Parathyroid adenoma (tissue), 2 donors: Measurements from ENCODE around the gene ASTN2.

Source experiments
- H2AFZ ChIP-seq: fragments of 300-600 bp; sonication (generic); one replicate; pipeline ENCODE4 v1.7.0; 2017; ENCODE audit warnings: antibody characterized with exemption, mild to moderate bottlenecking
- H3K27ac ChIP-seq: fragments of 300-600 bp; sonication (generic); one replicate; pipeline ENCODE4 v1.7.0; 2017
- H3K27me3 ChIP-seq: fragments of 300-600 bp; sonication (generic); one replicate; pipeline ENCODE4 v1.7.0; 2017; ENCODE audit warnings: low read length; ENCODE audit not compliant: control insufficient read depth, insufficient read depth
- H3K36me3 ChIP-seq: fragments of 300-600 bp; sonication (generic); one replicate; pipeline ENCODE4 v1.7.0; 2017; ENCODE audit warnings: low read length; ENCODE audit not compliant: control insufficient read depth, insufficient read depth
- H3K4me1 ChIP-seq: fragments of 300-600 bp; sonication (generic); one replicate; pipeline ENCODE4 v1.7.0; 2017; ENCODE audit warnings: control low read depth
- H3K4me2 ChIP-seq: fragments of 300-600 bp; sonication (generic); one replicate; pipeline ENCODE4 v1.7.0; 2017; ENCODE audit warnings: low read length
- H3K4me3 ChIP-seq: fragments of 300-600 bp; sonication (generic); one replicate; pipeline ENCODE4 v1.7.0; 2017; ENCODE audit warnings: low read depth, low read length
- H3K79me2 ChIP-seq: fragments of 300-600 bp; sonication (generic); one replicate; pipeline ENCODE4 v1.7.0; 2017; ENCODE audit warnings: control low read depth
- H3K9ac ChIP-seq: fragments of 300-600 bp; sonication (generic); one replicate; pipeline ENCODE4 v1.7.0; 2017; ENCODE audit warnings: mild to moderate bottlenecking
- H3K9me3 ChIP-seq: fragments of 300-600 bp; sonication (generic); one replicate; pipeline ENCODE4 v1.7.0; 2017; ENCODE audit warnings: low read length; ENCODE audit not compliant: control insufficient read depth
- TF ChIP-seq, protein P1 (sequence below): fragments of 300-600 bp; sonication (generic); IDR thresholded peaks from one replicate; pipeline ENCODE4 v1.7.0; 2017; ENCODE audit warnings: antibody characterized with exemption, mild to moderate bottlenecking
- donor health status: primary hyperparathyroidism.

Gene ASTN2

DNA sequence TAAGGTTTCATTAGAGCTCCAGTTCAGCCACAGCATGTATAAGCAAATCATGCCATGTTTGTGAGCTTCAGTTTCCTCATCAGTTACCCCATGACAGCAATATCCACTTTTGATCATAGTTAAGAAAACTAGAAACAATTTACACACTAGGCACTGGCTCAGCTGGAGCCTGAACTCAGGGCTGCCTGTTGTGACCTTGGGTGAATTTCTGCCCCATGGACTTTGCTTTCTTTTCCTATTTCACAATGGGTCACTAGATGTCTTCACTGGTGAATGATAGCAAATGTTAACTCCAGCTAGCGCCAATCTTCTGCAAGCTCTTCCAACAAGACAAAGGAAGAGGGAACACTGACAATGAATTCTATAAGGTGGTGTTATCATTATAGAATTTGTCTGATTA lies 961.1 kb downstream of the ASTN2 start:
- Histone ChIP-seq H2AFZ (no peak overlapping the region), H3K4me1 (no peaks in the 10 kb centered on the region), H3K4me2 (no peak overlapping the region), H3K36me3 (no peaks in the 10 kb centered on the region), H3K4me3 (no peak overlapping the region), H3K9ac (no peak overlapping the region), H3K9me3 (no peaks in the 10 kb centered on the region), H3K27me3 (no peaks in the 10 kb centered on the region), H3K27ac (no peak overlapping the region), H3K79me2 (no peaks in the 10 kb centered on the region)
- TF ChIP-seq, protein P1, sequence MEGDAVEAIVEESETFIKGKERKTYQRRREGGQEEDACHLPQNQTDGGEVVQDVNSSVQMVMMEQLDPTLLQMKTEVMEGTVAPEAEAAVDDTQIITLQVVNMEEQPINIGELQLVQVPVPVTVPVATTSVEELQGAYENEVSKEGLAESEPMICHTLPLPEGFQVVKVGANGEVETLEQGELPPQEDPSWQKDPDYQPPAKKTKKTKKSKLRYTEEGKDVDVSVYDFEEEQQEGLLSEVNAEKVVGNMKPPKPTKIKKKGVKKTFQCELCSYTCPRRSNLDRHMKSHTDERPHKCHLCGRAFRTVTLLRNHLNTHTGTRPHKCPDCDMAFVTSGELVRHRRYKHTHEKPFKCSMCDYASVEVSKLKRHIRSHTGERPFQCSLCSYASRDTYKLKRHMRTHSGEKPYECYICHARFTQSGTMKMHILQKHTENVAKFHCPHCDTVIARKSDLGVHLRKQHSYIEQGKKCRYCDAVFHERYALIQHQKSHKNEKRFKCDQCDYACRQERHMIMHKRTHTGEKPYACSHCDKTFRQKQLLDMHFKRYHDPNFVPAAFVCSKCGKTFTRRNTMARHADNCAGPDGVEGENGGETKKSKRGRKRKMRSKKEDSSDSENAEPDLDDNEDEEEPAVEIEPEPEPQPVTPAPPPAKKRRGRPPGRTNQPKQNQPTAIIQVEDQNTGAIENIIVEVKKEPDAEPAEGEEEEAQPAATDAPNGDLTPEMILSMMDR, result no peak

DNA sequence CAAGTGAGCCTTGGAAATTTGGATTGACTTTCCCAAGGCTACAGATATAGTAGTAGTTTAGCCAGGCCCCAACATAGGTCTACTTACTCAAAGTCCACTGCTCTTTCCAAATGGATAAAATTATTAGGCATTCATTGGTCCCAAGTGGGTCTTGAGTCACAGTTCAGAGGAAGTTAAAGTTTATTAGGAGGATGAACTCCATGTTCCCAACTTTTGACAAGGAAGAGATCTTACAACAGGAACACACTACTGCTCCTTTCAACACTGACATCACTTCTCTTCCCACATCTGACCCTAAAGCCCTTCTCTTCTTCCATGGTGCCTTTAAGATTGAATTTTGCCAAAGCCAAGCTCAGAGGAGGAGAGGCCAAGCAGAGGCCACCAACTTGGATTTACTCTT lies 962.2 kb downstream of the ASTN2 start:
- TF ChIP-seq, protein P1, result no peak
- H2AFZ ChIP-seq, result no peak overlapping the region
- no peaks in the 10 kb centered on the region for H3K27me3 ChIP-seq
- no peak overlapping the region for H3K4me3 ChIP-seq
- no peak overlapping the region for H3K9ac ChIP-seq
- no peaks in the 10 kb centered on the region for H3K79me2 ChIP-seq
- H3K4me2 ChIP-seq, result no peak overlapping the region
- no peak overlapping the region for H3K27ac ChIP-seq
- no peaks in the 10 kb centered on the region for H3K36me3 ChIP-seq
- no peaks in the 10 kb centered on the region for H3K9me3 ChIP-seq
- H3K4me1 ChIP-seq, result no peaks in the 10 kb centered on the region

DNA sequence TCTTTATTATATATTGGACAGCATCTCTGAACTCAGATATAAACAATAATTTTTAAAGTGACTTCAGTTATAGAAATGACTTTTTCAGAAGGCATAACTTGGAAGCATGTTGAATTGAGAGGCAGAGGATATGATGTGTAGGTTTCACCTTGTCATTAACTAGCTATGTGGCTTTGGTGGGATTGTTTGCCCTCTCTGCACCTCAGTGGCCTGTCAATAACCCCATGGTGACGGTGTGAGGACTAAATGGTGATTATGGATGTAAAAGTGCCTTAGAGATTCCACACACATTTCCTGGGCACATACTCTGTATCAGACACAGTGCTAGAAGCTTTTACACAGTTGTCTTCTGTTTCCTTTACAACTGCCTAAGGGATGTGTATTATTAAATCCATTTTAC lies 962.6 kb downstream of the ASTN2 start:
- Histone ChIP-seq H3K36me3 (no peaks in the 10 kb centered on the region), H3K9ac (no peak overlapping the region), H3K27ac (no peak overlapping the region), H3K27me3 (no peaks in the 10 kb centered on the region), H3K79me2 (no peaks in the 10 kb centered on the region), H3K4me3 (no peak overlapping the region), H2AFZ (no peak overlapping the region), H3K9me3 (no peaks in the 10 kb centered on the region), H3K4me1 (no peaks in the 10 kb centered on the region), H3K4me2 (no peak overlapping the region)
- TF ChIP-seq, protein P1, result no peak

DNA sequence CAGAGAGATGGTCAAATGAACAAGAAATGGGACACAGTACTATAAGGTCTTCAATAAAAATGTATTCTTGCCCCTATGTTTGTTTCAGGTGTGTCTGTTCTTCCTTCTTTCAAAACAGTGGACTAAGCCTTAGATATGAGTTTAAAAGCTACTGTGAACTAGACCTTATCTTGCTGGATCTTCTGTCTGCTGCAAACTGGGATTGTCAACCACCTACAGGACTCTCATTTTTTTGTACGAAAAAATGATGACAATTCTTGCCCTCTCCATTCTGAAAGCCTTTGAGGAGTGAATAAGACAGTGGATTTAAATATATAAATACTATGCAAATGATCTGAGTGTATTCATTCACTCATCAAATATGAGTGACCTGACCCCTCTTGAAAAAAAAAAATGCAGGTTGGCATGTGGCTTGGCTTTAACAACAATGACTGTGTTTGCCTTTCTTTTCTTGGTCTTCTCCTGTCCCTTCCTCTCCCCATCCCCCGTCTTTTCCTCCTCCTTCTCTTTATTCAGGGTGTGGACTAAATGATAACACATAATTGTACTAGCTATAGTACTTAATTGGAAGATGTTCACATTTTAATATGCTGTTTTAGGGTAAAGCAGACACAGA lies 963.2 kb downstream of the ASTN2 start:
- no peaks in the 10 kb centered on the region for H3K79me2 ChIP-seq
- no peaks in the 10 kb centered on the region for H3K4me1 ChIP-seq
- H3K4me3 ChIP-seq, result no peak overlapping the region
- TF ChIP-seq, protein P1, result no peak
- no peaks in the 10 kb centered on the region for H3K27me3 ChIP-seq
- H3K36me3 ChIP-seq, result no peaks in the 10 kb centered on the region
- H3K9me3 ChIP-seq, result no peaks in the 10 kb centered on the region
- no peak overlapping the region for H3K4me2 ChIP-seq
- H3K9ac ChIP-seq, result no peak overlapping the region
- H3K27ac ChIP-seq, result no peak overlapping the region
- no peak overlapping the region for H2AFZ ChIP-seq
